NCI-H128 (cell line): ENCODE results near the gene CCL7.
"Not testable (repeated sequence)": the region's sequence is repeated elsewhere in the genome, so short reads cannot be mapped to it uniquely, and the experiment has no call there.

Experiments used
- DNase-seq: peaks from one replicate; lab custom pipeline; 2025; ENCODE audit not compliant: unreplicated experiment; lab: John Stamatoyannopoulos, UW

CCL7 gene

GRCh38 chr17:34269969-34270368 is at the start of gene CCL7:
TSS of gene CCL7 (plus strand) at chr17:34270221. CDS start at chr17:34270291, 70 bp downstream.
- DNase-seq = no peak

GRCh38 chr17:34220752-34221395 is 49.1 kb upstream of the CCL7 start:
- DNase-seq = no peak

GRCh38 chr17:34221411-34221810 is 48.6 kb upstream of the CCL7 start:
- no peak for DNase-seq

GRCh38 chr17:34222722-34223497 is 47.1 kb upstream of the CCL7 start:
- DNase-seq = no peak

GRCh38 chr17:34225046-34225445 is 45.0 kb upstream of the CCL7 start:
- DNase-seq = no peak

GRCh38 chr17:34226011-34226743 is 43.8 kb upstream of the CCL7 start:
- DNase-seq = no peak

GRCh38 chr17:34226744-34227034 is 43.3 kb upstream of the CCL7 start:
- DNase-seq = no peak

GRCh38 chr17:34227293-34227692 is 42.7 kb upstream of the CCL7 start:
- DNase-seq = not testable (repeated sequence)

- DNase-seq = no peak
Measured at GRCh38 chr17:34227707-34228106, 42.3 kb upstream of the CCL7 start.

- DNase-seq = no peak
Measured at GRCh38 chr17:34228781-34229180, 41.2 kb upstream of the CCL7 start.

GRCh38 chr17:34230342-34230741 is 39.7 kb upstream of the CCL7 start:
- DNase-seq = no peak

GRCh38 chr17:34234616-34235015 is 35.4 kb upstream of the CCL7 start:
- no peak for DNase-seq

- DNase-seq = no peak
Measured at GRCh38 chr17:34235389-34236028, 34.5 kb upstream of the CCL7 start.

GRCh38 chr17:34236281-34236892 is 33.6 kb upstream of the CCL7 start:
- no peak for DNase-seq

- no peak for DNase-seq
Measured at GRCh38 chr17:34237458-34237857, 32.6 kb upstream of the CCL7 start.

GRCh38 chr17:34241062-34241461 is 29.0 kb upstream of the CCL7 start:
- no peak for DNase-seq

- DNase-seq = no peak
Measured at GRCh38 chr17:34242587-34243363, 27.2 kb upstream of the CCL7 start.

- DNase-seq = no peak
Measured at GRCh38 chr17:34243364-34244320, 26.4 kb upstream of the CCL7 start.

- DNase-seq = no peak
Measured at GRCh38 chr17:34245351-34245905, 24.6 kb upstream of the CCL7 start.
